ENCODE measurements around the gene SLC10A7. TPM values are rescaled to one million over a fixed set of nuclear protein-coding genes. Genes with fewer than 3 reads are reported as not detected.

The SLC10A7 gene
- total and polyA plus RNA-seq, 2 of the 4 experiments (the other 2 are of a cell fraction) = 5.2 to 8.4 TPM

GRCh38 chr4:146472404-146472803 lies 49.3 kb downstream of the SLC10A7 start:
- Histone ChIP-seq H2AK9ac (replicated peaks; ENCODE audit: low read depth, low read length, poor library complexity) (no peak overlapping the region), H3K79me1 (ENCODE audit: low read depth in 1 of 2, low read length in 2 of 2) (no peaks in the 10 kb centered on the region; a peak in 1 of 4 replicates), H3K9me3 (ENCODE audit: control insufficient read depth, insufficient read depth, low read length) (no peaks in the 10 kb centered on the region), H3K36me3 (ENCODE audit: control insufficient read depth, insufficient read depth, low read length) (0 out of 2 replicates have a peak, but pooled peaks cover 1% of the 10 kb centered on the region), H3K23ac (ENCODE audit: low read depth, low read length) (no peak overlapping the region), H3K27me3 (ENCODE audit: control insufficient read depth, insufficient read depth, low read length) (no peaks in the 10 kb centered on the region), H2BK120ac (ENCODE audit: low read depth, low read length) (no peak overlapping the region), H3K4ac (ENCODE audit: low read depth, low read length) (no peak overlapping the region), H4K5ac (ENCODE audit: low read depth, low read length) (no peak overlapping the region), H3K4me1 (ENCODE audit: control insufficient read depth, insufficient read depth, low read length) (no peaks in the 10 kb centered on the region), H4K91ac (ENCODE audit: insufficient read depth, low read depth, low read length) (no peak overlapping the region), H3K14ac (replicated peaks; ENCODE audit: low read depth, low read length) (no peak overlapping the region), H3K27ac (ENCODE audit: insufficient read depth, low read length) (no peak overlapping the region), H2AK5ac (ENCODE audit: low read depth, low read length) (no peak overlapping the region), H3K4me2 (ENCODE audit: low read depth, low read length) (no peak overlapping the region), H2BK5ac (ENCODE audit: low read depth, low read length, poor library complexity, severe bottlenecking) (no peak overlapping the region), H2BK20ac (ENCODE audit: low read depth, low read length) (no peak overlapping the region), H3K56ac (ENCODE audit: extremely low read depth, insufficient read depth, low read length) (no peak overlapping the region), H2BK15ac (ENCODE audit: low read depth, low read length) (no peak overlapping the region), H2AFZ (replicated peaks; ENCODE audit: low read length, poor library complexity) (no peak overlapping the region), H4K20me1 (ENCODE audit: insufficient read depth, low read length) (no peaks in the 10 kb centered on the region), H4K8ac (ENCODE audit: low read depth in 2 of 2, low read length in 2 of 2) (no peak overlapping the region), H3K9me1 (ENCODE audit: insufficient read depth, low read length) (peaks cover 4% of the 10 kb centered on the region), H3K18ac (ENCODE audit: low read depth, low read length) (no peak overlapping the region), H3K4me3 (ENCODE audit: insufficient read depth, low read depth, low read length) (no peak overlapping the region), H3K9ac (ENCODE audit: low read depth, low read length) (no peak overlapping the region)
- intact Hi-C loops (cut with micrococcal nuclease) (no loop called here), dilution Hi-C loops (cut with HindIII; ENCODE audit: low sequenced_read_pairs, unreplicated experiment) (no loop called here), in situ Hi-C loops (cut with MboI; ENCODE audit: low sequenced_read_pairs) (no loop called here)
- no CpG with 5 or more reads among the region's 1 CpG for WGBS, 2 experiments (ENCODE audit: extremely low coverage in 2 of 2, insufficient read length in 1 of 2)
- no TSS peak for BruUV-seq (replicated peaks)
- POLR2A ChIA-PET (ENCODE audit: unreplicated experiment) = no interaction called here
- no peak for DNase-seq
- CTCF ChIA-PET = no interaction called here
- no peak for ATAC-seq (ENCODE audit: low read depth)
- TF ChIP-seq FOS (IDR thresholded peaks at IDR 0.05; ENCODE audit: low read depth, low read length) = no peak
- TF ChIP-seq RFX5 (IDR thresholded peaks at IDR 0.05; ENCODE audit: low read depth, low read length) = no peak
- no peak for TF ChIP-seq CTCF (conservative IDR thresholded peaks at IDR 0.05; ENCODE audit: low read depth, low read length)
- no peak for TF ChIP-seq CEBPB (IDR thresholded peaks at IDR 0.05; ENCODE audit: low read depth, low read length)
- TF ChIP-seq BHLHE40 (IDR thresholded peaks at IDR 0.05; ENCODE audit: low read depth, low read length) = no peak
- no peak for TF ChIP-seq RCOR1 (IDR thresholded peaks at IDR 0.05; ENCODE audit: insufficient replicate concordance, low read length)
- no peak for TF ChIP-seq USF2 (IDR thresholded peaks at IDR 0.05; ENCODE audit: low read depth, low read length)
- no peak for TF ChIP-seq ELK1 (IDR thresholded peaks at IDR 0.05; ENCODE audit: borderline replicate concordance, low read depth, low read length)
- no peak for TF ChIP-seq MAFK (IDR thresholded peaks at IDR 0.05; ENCODE audit: low read depth, low read length)
